Measurements from ENCODE around the gene SP140.
"Not testable (repeated sequence)": the region's sequence is repeated elsewhere in the genome, so short reads cannot be mapped to it uniquely, and the experiment has no call there.

SP140 gene

DNA sequence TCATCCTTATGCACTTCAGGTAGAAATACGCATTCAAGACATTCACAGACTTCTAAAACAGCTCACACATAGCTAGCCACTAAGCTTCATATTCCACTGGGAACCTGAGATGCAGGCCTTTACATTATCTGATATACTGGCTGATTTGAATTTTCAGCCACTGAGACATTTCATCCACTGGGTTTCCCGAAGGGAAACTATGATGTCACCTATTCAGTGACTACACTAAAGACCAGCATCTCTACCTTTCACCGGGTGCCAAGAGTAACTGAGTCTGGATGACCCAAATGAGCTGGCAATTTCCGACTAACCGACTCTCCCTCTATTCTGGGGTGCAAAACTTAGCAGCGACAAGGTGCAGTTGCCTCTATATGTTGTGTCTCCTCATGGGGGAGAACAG is 69.7 kb downstream of the SP140 start:
- DNase-seq, result no peak

DNA sequence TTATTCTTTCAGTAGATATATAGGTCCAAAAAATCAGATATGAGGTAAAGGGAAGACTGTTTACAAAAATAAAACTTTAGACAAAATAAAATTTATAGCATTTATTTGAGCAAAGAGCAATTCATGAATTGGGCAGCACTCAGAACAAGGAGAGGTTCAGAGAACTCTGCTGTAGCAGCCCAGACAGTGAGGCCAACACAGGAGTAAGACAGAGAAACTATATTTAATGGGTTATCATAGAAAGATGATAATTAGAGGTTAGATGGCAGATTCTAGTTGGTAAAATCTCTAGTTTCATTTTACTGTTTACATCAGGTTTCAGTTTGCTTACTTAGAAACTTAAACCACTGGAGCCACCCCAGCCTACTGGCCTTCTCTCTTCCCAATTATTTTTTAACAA is 71.4 kb downstream of the SP140 start:
- DNase-seq, result no peak

DNA sequence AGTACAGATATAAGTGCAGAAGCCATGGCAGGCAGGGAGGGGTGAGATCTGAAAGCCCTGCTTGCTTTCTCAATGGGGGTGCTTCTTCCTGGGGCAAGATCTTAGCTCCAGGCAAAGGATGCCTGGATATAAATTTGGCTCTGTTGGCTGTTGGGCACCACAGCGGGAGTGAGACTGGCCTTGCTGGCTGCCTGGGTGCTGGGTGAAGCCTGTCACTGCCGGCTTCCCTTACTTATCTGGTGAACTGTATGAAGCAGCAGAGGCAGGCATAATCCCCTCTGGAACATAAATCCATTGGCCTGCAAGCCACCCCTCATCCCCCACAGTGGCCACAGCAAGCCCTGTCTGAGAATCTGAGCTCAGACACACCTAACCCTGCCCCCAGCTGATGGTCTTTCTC is 74.1 kb downstream of the SP140 start:
- no peak for DNase-seq

DNA sequence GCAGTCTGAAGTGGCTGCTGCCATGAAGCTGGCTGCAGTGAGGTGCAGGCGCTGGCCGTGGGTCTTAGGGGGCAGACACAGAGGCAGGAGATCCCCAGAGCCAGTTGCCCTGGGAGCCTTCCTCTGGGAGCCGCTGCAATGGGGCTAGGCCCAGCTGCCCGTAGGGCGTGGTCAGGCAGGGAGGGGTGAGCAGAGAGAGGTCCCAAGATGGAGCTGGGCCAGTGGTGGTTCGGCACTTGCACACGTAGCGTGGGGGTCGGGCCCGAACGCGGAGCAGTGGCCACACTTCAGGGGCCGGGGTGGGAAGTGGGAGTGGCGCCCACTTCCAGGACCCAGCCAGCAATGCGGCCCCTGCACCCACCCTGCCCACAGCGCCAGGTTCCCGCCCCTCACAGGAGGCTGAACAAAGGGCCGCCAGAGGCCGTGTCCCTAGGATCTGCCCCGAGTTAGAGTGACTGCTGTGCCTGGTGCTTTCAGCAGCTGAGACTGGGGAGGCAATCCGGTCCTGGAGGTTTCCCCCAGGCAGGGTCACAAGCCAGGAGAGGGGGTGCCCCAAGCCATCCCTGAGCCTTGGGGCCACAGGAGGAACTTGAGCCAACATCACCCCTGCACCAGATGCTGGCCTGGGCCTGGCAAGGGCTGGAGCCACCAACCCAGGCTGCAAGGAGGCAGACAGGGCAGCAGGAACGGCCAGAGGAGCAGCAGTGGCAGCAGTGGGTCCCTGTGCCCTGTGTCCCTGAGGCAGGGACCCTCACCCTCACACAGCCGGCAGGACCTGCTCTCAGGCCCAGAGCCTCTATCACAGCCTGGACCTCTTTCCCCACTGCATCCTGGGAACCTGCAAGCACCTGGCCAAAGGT is 80.1 kb downstream of the SP140 start:
- DNase-seq, result no peak

DNA sequence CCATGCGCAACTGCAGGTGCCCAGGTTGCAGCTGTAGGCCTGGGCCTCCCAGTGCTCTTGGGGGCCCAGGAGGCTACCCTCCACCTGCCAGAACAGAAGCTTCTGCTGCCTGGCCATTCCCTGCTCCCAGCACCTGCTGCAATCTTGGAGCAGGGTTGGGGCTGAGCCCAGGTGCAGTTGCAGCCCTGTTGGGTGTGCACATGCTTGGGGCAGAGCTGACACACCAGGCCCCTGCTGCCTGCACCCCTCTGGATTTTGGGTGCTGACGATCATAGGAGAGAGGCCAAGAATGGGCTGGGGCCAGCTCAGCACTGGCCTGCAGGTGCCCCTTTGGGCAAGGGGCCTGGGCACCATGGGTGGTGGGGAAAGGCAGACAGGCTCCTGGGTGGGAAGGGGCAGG is 80.9 kb downstream of the SP140 start:
- no peak for DNase-seq

DNA sequence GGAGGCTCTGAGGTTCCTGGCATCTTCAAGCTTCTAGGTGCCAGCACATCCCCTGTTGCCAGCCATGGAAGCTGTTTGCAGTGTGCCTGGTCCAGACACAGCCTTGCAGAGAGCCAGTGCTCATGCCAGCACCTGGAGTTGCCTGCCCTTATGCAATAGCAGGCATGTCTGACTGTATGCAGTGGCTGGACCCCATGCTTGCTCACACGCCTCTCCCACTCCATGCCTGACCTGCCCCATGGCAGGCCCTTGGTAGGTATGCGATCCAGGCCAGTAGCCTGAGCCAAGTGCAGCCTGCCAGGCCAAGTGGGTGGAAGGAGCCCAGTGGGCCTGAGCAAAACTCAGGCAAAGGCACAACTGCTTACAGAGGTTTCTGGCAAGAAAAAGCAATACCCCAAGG is 81.9 kb downstream of the SP140 start:
- DNase-seq, result no peak

DNA sequence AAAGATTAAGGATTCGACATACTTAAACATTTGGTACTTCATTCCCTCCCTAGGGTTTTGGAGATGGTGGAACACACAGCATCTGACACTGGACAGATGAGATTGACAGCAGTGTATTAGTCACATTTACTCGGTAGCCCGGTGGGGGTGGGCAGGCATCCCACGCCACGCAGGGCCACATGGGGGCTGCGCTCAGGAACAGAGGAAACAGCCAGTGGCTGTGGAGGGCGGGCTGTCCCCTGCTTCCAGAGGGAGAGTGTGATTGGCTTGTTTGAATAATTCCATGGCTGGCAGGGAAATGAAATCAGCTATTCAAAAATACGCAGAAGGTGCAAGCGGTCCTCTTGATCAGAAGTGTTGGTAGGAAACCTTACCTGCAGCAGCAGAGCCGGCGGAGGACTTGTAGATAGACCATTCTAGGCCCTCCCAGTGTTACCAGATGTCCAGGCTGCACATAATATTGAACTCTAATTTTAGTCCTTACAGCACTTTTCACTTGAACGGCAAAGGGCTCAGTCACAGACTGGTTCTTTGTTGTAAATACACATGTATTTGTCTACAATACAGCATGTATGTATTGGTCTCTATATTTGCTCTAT is 83.0 kb downstream of the SP140 start:
- DNase-seq, result no peak

DNA sequence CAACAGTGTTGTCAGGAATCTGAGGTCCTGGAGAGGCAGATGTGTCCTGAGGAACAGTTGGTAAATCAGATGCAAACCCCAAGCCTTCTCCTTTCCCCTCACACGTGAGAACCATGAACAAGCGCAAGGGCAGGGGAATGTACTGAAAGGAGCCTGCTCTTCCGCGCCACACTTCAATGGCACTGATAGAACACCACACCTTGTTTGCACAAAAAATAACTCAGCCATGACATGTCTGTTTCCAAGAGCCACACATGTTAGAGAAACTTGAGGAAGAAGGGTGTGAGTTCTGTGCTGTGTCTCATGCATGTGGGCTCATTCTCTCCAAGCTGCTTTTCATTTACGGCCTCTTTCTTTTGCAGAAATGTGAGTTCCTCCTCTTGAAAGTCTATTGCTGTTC is 85.3 kb downstream of the SP140 start:
- not testable (repeated sequence) for DNase-seq

DNA sequence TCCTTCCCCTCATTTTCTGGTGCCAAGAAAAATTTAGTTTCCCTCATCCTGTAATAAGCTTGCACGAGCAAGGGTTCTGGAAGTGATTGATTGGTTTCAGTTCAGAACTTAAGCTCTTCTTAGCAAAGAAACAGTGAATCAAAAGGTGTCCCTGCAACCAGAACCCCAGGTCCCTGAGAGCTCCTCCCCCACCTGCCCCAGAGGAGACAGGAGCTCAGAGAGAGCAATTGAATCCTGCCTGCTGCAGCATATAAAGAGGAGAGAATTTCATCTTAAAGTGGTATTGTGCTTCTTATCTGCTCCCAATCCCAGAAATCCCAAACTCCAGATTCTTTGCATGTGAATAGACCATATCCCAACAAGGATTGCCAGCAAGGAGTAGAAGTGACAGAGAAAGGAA is 86.1 kb downstream of the SP140 start:
- DNase-seq, result not testable (repeated sequence)

DNA sequence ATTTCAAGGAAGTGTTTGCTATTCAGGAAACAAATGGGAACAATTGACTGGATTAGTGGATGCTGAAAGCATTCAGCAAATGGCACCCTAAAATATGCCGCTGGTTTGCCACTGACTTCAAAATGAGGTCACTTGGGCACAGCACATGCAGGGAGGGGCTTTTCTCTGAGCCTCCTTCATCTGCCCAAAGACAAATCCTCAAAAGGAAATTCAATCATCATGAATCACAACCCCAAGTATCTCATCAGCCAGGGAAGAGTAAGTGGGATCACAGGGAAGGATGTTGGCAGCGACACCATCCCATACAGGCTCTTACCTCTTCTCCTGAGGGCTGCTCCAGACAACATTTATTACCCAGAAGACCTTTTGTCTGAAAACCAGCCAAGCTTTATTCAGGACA is 87.1 kb downstream of the SP140 start:
- no peak for DNase-seq

DNA sequence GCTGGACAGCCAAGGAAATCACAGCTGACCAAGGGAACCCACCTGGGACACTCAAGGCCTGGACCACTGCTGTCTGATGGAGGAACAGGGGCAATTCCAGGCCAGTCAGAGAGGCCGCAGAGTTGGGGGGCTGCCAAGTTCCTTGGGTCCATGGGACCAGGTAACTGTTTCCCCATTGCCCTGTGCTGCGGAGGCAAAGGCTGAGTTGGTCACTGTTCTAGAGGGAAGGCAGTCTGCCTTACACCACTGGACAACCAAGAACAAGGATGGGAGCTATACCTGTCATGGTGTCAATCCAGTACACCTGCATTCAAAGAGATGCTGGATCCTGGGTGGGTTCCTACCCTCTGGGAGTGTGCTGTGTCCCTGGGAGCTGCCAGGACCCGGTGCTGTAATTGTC is 91.8 kb downstream of the SP140 start:
- DNase-seq, result no peak

DNA sequence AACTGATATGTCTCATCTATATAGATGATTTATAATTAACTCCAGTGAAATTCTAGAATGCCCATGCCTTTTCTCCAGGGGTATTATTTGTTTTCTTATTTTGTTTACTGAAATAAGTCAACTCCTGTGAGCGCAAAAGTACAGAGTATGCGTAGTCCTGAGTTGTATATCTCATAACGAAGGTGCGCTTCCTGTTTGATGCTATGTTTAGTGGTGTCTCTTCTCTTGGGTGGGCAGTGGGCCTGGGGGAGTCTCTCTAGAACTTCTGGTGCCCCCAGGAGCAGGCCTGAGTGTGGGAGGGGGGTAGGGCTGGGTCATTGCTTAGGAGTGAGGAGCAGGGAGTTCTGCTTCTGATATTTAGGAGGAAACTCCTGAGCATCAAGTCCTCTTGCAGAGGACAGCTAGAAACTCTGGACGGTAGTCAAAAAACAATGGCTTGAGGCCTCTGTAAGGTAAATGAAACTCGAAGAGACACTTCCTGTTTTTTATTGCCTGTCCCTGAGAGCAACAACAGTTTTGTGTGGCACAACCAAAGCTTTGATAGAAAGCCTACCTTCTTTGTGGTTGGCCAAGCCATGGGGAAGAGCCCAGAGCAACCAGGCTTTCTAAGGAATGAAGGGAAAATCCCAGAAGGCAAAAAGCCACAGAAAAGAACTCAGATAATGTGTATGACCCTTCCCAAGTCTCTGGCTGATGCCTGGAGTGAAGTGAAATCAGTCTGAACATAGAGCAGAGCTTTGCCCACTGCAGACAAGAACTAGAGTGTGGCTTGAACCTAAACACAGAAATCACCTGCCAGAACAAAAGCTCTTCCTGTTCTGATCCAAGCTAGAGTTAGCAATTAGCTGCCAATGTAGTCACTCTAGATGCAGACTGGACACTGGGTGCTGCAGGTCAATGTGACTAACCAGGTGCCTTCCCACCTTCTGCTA is 92.9 kb downstream of the SP140 start:
- DNase-seq, result no peak

DNA sequence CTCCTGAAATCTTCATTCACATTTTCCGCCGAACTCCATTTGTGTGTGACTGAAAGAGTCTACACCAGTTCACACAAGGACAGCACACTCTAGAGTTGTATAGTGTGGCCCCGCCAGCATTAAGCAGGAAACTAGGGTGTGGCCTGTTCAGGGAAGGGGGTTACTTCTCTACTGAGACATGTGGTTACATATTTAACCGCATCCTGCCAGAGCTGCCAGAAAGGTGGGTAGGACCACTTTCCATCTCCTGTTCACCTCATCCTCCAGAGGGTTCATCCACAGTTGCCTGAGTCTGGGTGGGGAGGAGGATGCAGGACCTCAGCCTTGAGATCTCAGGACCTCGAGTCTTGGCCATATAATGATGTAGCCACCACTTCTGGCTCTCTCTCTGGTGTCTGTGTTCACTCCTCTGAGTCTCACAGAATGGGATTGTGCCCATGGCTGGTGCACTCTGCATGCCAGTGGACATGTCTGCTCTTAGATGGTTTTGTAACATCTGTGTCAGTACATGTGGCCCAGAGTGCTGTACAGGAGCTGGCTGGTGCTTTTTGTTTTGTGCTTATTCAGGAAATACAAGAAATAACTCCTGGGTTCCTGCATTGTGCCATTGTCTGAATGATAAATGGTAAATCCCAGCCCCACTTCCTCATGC is 93.8 kb downstream of the SP140 start:
- no peak for DNase-seq

DNA sequence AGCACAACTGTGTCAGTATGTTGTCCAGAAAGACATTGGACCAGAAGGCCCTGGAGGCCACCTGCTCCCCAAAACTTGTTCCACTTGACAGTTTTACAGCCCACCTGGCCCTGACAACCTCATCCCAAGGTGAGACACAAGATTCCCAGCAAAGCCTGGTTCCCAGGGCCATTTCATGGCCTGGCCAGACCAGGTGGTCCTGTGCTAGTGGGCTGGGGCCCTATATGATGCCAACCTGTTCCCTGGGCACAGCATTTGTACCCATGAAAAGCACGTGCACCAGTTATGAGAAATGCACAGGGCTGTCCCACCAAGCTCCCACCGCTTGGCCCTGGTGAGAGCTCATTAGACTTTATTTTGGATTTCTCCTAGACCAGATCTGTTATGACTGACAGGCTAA is 95.5 kb downstream of the SP140 start:
- no peak for DNase-seq

DNA sequence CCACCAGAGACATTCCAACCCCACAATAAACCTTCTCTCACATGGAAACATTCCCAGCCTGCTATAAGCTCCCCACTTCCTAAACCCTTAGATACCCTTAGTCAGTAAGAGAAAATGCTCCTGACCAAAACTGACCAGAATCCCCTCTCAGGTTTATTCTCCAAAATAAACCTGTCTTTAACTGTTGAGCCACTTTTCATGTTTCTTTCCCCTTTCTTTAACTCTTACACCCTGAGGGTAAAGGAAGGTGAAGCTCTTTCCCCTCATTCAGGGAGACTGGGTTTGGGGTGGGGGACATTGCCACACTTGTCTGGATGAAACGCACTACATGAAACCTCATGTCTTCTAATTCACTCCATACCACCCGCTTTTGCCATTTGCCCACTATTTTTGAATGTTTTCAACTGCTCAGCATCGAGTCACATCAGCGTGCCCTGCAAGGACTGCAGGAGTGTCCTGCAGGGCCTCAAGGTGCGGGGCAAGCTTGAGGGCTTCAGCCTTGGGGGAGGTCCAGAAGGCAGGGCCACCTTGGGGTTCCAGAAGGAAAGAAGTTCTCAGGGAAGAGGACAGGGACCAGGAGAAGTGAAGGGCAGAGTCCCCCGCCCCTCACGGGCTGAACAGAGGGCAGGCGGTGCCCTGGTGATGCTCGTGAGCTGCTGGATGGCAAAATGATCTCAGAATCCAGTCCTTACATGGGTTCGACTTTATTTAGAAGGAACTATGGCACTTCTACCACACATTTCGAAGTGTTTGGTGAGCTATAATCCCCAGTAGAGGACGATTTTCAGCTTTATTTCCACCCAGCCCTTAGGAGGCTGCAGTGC is 97.2 kb downstream of the SP140 start:
- no peak for DNase-seq

DNA sequence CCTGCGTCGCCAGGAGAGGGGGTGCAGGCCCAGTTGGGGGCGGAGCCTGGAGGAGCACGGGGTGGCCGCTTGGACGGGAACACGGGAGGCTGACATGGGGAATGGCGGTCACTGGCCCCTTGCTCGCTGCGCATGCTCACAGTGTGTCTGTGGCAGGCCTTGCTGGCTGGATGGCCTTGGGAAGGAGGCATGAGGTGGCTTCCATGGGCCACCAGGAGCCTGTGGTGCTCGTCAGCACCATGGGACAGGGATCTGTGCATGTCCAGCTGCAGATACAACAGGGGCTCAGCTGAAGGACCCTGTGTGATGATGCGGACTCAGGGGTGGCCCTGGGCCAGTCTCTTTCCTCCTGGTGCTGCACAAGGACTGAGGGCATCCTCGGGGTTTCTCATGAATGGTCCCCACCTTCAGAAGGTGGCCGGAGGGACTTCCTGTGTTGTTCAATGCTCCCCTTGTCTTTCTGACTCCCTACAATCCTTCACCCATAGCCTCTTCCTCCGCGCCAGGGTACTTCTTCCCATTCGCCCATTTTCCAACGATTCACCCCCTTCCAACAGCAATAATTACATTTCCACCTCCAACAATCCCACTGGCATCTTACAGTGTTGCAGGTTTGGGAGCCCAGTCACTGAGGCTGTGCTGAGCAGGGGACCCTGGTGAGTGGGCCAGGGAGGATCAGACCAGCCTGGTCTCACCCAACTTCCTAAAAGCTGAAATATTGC is 98.0 kb downstream of the SP140 start:
- no peak for DNase-seq

DNA sequence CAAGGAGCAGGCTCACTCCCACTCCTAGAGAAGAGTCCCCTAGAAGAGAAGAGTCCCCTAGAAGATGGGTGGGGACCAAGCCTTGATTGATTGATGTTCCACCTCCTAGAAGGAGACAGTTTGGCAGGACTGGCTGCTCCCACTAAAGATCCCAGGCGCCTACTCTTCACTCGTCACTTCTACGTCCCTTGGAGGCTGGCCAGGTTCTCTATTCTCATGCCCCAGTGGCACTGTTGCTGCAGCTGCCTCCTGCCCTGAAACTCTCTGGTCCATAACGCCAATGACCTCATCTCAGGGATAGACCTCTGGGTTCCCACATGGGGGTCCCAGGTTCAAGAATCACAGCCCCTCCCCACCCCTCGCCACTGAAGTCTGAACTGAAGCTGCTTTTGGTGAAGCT is 99.0 kb downstream of the SP140 start:
- no peak for DNase-seq

DNA sequence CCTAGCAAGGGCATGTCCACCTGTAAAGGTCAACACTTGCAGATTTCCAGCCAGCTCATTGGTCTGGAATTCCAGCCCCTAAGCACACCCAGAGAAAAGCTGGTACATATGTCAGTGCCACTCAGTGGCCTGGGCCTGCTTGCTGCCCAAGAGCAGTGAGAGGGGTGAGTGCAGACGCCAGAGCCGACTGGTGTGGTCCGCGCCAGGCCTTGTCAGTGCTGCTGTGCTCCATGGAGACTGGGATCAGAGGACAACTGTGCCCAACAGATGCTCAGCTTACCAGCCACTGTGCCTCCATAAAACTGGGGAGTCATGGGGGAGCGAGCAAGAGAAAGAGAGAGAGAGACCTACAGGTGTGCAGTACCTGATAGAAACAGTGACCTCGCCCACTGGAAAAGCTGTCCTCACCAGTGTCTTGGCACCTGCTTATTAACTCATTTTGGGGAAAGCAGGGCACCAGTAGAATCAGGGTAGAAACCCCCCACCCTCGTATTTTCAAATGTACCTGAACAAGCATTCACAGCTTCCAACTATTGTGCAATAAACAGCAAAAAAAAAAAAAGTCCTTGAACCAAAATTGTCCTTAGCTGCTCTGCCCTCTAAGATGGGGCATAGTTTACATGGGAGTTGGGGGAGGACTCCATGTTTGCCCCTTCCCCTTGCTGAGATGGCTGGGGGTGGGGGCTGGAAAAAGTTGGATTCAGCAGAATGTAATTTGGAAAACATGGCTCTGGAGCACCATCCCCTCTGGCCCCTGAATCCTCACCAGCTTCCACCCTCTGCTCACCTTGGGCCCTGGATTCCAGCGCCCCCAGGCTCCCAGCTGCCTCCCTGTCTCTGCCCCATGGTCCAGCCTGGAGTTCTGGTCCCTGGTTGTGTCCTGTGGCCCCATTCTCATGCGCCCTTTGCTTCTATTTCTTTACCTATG is 100.0 kb downstream of the SP140 start:
- no peak for DNase-seq

DNA sequence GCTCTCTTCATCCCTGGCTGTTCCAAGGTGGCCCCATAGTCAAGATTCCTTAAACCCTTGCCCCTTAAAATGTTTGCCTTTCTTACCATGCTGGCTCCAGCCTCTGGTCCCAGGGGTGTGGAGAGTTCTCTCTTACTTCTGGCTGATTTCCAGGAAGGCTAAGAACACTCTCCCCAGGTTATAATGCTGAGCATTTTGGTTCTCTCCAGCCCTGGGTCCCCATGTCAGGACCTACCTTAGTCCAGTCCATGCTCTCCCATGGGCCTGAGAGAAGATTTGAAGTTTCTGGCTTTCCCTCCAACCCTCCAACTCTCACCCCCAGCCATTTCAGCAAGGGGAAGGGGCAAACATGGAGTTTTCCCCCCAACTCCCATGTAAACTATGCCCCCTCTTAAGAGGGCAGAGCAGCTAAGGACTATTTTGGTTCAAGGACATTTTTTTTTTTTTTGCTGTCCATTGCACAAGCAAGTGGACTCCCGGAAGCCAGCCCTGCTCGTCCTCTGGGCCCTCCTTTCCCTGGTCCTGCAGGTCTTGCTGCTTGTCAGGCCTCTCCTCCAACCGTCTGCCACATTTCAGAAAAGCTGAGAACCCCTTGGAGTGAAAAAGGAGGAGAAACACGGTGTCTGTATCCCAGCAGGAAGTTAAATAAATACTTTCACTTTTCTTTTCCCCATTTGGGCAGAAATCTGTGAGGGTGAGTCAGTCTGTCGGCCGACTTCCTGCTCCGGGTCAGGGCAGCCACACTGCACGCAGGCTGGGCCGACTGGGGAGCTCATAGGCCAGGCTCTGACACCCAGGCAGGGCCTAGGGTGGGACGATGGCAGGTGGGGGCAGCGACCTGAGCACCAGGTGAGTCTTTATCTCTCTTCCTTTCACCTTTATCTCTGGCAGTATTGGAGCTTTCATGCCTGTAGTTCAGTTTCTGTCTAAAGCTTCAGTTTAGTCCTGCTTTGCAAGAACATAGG is 101.2 kb downstream of the SP140 start, which contains the start of gene SP140L:
TSS of gene SP140L (plus strand) at position 741 of the 965 bp plus-strand sequence. CDS start at position 818, 77 bp downstream.
- no peak for DNase-seq
